HepG2 (cell line): ENCODE results near the gene MBD3. TPM values are rescaled to one million over a fixed set of nuclear protein-coding genes. Genes with fewer than 3 reads are reported as not detected.

Experiments
- FOXM1 ChIP-seq: sonication (generic); formaldehyde crosslinking; IDR thresholded peaks from 2 replicates; pipeline ENCODE4 v1.5.0; 2020; ENCODE audit warnings: missing genetic modification reagents
- GLI4 ChIP-seq: sonication (generic); formaldehyde crosslinking; IDR thresholded peaks from 2 replicates; pipeline ENCODE4 v1.5.1; 2020; ENCODE audit warnings: missing genetic modification reagents, mild to moderate bottlenecking, moderate library complexity, borderline replicate concordance
- HES4 ChIP-seq: sonication (generic); formaldehyde crosslinking; IDR thresholded peaks from 2 replicates; pipeline ENCODE4 v1.9.0; 2021; ENCODE audit warnings: mild to moderate bottlenecking, missing genetic modification reagents, borderline replicate concordance
- HNRNPL ChIP-seq: fragments of 200-400 bp; formaldehyde crosslinking; IDR thresholded peaks from 2 replicates; pipeline ENCODE4 v1.6.1; 2017; ENCODE audit warnings: mild to moderate bottlenecking, low read depth, low read length
- IKZF4 ChIP-seq: sonication (generic); formaldehyde crosslinking; IDR thresholded peaks from 2 replicates; pipeline ENCODE4 v1.5.1; 2020; ENCODE audit warnings: borderline replicate concordance, mild to moderate bottlenecking, low read depth, missing genetic modification reagents; ENCODE audit errors: not compliant biosample characterization
- ISX ChIP-seq: sonication (generic); formaldehyde crosslinking; conservative IDR thresholded peaks from 2 replicates; pipeline ENCODE4 v1.5.0; 2020; ENCODE audit warnings: missing genetic modification reagents
- KLF9 ChIP-seq: IDR thresholded peaks from 2 replicates; pipeline ENCODE4 v1.6.1; 2016; ENCODE audit warnings: low read depth
- MLLT10 ChIP-seq: sonication (generic); formaldehyde crosslinking; IDR thresholded peaks from 2 replicates; pipeline ENCODE4 v1.4.0; 2020; ENCODE audit warnings: missing genetic modification reagents
- NFIC ChIP-seq: IDR thresholded peaks from 2 replicates; pipeline ENCODE4 v1.6.1; 2012; ENCODE audit warnings: mild to moderate bottlenecking, low read length, inconsistent platforms
- NONO ChIP-seq, 2 experiments: fragments of 450-650 bp in 1 of 2; sonication (generic) in 1 of 2; formaldehyde crosslinking in 1 of 2; IDR thresholded peaks in 1 of 2; conservative IDR thresholded peaks in 1 of 2; 2 replicates each; pipeline versions ENCODE4 v1.6.1 to v1.8.0; 2017 to 2022; ENCODE audit warnings: mild to moderate bottlenecking in 1 of 2, missing genetic modification reagents in 1 of 2, moderate library complexity in 1 of 2
- PBX3 ChIP-seq: sonication (generic); formaldehyde crosslinking; IDR thresholded peaks from 2 replicates; pipeline ENCODE4 v1.8.1; 2023; ENCODE audit warnings: missing genetic modification reagents, inconsistent platforms, borderline replicate concordance
- POLR2A ChIP-seq, 2 experiments: IDR thresholded peaks; 2 replicates each; pipeline ENCODE4 v1.6.1; 2011; ENCODE audit warnings: low read depth in 2 of 2, low read length in 2 of 2, mild to moderate bottlenecking in 1 of 2, moderate library complexity in 1 of 2; ENCODE audit not compliant: insufficient read depth in 1 of 2
- SRSF1 ChIP-seq: fragments of 200-400 bp; formaldehyde crosslinking; optimal IDR thresholded peaks from 2 replicates; pipeline ENCODE3; 2017; ENCODE audit warnings: mild to moderate bottlenecking, low read depth, low read length, moderate library complexity
- SRY ChIP-seq: sonication (generic); formaldehyde crosslinking; IDR thresholded peaks from 2 replicates; pipeline ENCODE4 v1.8.0; 2022; ENCODE audit warnings: mild to moderate bottlenecking, missing genetic modification reagents
- TOE1 ChIP-seq: sonication (generic); formaldehyde crosslinking; IDR thresholded peaks from 2 replicates; pipeline ENCODE4 v1.4.0; 2020; ENCODE audit warnings: mild to moderate bottlenecking, missing genetic modification reagents
- ZFAT ChIP-seq: sonication (generic); formaldehyde crosslinking; conservative IDR thresholded peaks from 2 replicates; pipeline ENCODE4 v1.8.1; 2023; ENCODE audit warnings: missing genetic modification reagents, inconsistent platforms
- ZNF441 ChIP-seq: sonication (generic); formaldehyde crosslinking; IDR thresholded peaks from 2 replicates; pipeline ENCODE4 v1.7.0; 2021; ENCODE audit warnings: missing genetic modification reagents, borderline replicate concordance
- ZNF501 ChIP-seq: sonication (generic); formaldehyde crosslinking; IDR thresholded peaks from 2 replicates; pipeline ENCODE4 v1.5.1; 2020; ENCODE audit warnings: mild to moderate bottlenecking, moderate library complexity, missing genetic modification reagents
- ZNF556 ChIP-seq: sonication (generic); formaldehyde crosslinking; IDR thresholded peaks from 2 replicates; pipeline ENCODE4 v1.4.0; 2020; ENCODE audit warnings: mild to moderate bottlenecking, missing genetic modification reagents, borderline replicate concordance
- ZNF570 ChIP-seq: sonication (generic); formaldehyde crosslinking; IDR thresholded peaks from 2 replicates; pipeline ENCODE4 v1.4.0; 2020; ENCODE audit warnings: mild to moderate bottlenecking, missing genetic modification reagents, borderline replicate concordance
- ZNF709 ChIP-seq: sonication (generic); formaldehyde crosslinking; IDR thresholded peaks from 2 replicates; pipeline ENCODE4 v1.5.0; 2020; ENCODE audit warnings: mild to moderate bottlenecking, missing genetic modification reagents
- polyA plus RNA-seq, 8 experiments: library from polyadenylated mRNA; depleted of rRNA in 3 of 8; stranded (reverse) in 7 of 8; unstranded in 1 of 8; fragments of >200 nt; fragmentation: Illumina TruSeq in 4 of 8; extraction: Trizol in 4 of 8; gene quantifications; 2 replicates each; pipeline versions ENCODE4 v1.2.1 to v1.2.3, GENCODE V29; 2011 to 2016; ENCODE audit warnings: low read depth in 4 of 8, missing spikeins in 1 of 8, mixed read lengths in 1 of 8; ENCODE audit not compliant: insufficient read depth in 1 of 8
- total RNA-seq, 5 experiments: library from RNA; depleted of rRNA; stranded (reverse); fragments of >200 nt; fragmentation: Illumina TruSeq; extraction: Trizol; gene quantifications; 2 replicates each; pipeline ENCODE4 v1.2.3, GENCODE V29; 2016; ENCODE audit warnings: low read depth in 1 of 5
- TF ChIP-seq, protein P1 (sequence below): sonication (generic); formaldehyde crosslinking; IDR thresholded peaks from 2 replicates; pipeline ENCODE4 v1.9.0; 2021; ENCODE audit warnings: missing genetic modification reagents, mild to moderate bottlenecking, borderline replicate concordance
- TF ChIP-seq, protein P2 (sequence below), 2 experiments: sonication (generic) in 1 of 2; formaldehyde crosslinking in 1 of 2; IDR thresholded peaks; 2 replicates each; pipeline versions ENCODE4 v1.4.0 to v1.6.1; 2018 to 2020; ENCODE audit warnings: missing genetic modification reagents in 2 of 2, borderline replicate concordance in 1 of 2, low read depth in 1 of 2, mild to moderate bottlenecking in 1 of 2, missing biosample characterization in 1 of 2
- TF ChIP-seq, protein P3 (sequence below): sonication (generic); formaldehyde crosslinking; IDR thresholded peaks from 2 replicates; pipeline ENCODE4 v1.4.0; 2020; ENCODE audit warnings: low read depth, mild to moderate bottlenecking, missing genetic modification reagents

MBD3 gene
- total and polyA plus RNA-seq, 2 of the 13 experiments (the other 11 are each of a cell fraction or from before 2014, with no cell fraction given): 21.2 to 76.9 TPM

- TF ChIP-seq ZNF570 (CRISPR knock-in tag) (no peak), ZNF709 (peak; percentile 19; the same call in 1 of the 2 replicates), ISX (CRISPR knock-in tag) (no peak), HNRNPL (no peak), POLR2A (IDR thresholded peaks at IDR 0.05; ENCODE audit: insufficient read depth in 1 of 2, low read depth in 2 of 2, low read length in 2 of 2) (peak; percentile 93 to 94), ZFAT (no peak; the same call in 1 of the 2 replicates), ZNF441 (CRISPR knock-in tag) (0 out of 2 replicates have a peak, but pooled peaks have one; percentile 60), HES4 (CRISPR knock-in tag) (peak; percentile 91), IKZF4 (CRISPR knock-in tag) (peak; percentile 63), MLLT10 (no peak), SRSF1 (no peak), ZNF556 (CRISPR knock-in tag) (0 out of 2 replicates have a peak, but pooled peaks have one; percentile 59), PBX3 (CRISPR knock-in tag) (no peak), TOE1 (CRISPR knock-in tag) (no peak; the same call in 1 of the 2 replicates), NFIC (no peak), GLI4 (0 out of 2 replicates have a peak, but pooled peaks have one; percentile 28), FOXM1 (no peak), SRY (CRISPR knock-in tag) (peak; percentile 94), KLF9 (CRISPR knock-in tag) (no peak), ZNF501 (CRISPR knock-in tag) (peak; percentile 37; the same call in 1 of the 2 replicates), NONO (IDR thresholded peaks at IDR 0.05) (no peak), NONO (CRISPR knock-in tag; conservative IDR thresholded peaks at IDR 0.05) (peak; percentile 72)
- TF ChIP-seq, protein P1, sequence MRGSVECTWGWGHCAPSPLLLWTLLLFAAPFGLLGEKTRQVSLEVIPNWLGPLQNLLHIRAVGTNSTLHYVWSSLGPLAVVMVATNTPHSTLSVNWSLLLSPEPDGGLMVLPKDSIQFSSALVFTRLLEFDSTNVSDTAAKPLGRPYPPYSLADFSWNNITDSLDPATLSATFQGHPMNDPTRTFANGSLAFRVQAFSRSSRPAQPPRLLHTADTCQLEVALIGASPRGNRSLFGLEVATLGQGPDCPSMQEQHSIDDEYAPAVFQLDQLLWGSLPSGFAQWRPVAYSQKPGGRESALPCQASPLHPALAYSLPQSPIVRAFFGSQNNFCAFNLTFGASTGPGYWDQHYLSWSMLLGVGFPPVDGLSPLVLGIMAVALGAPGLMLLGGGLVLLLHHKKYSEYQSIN (CRISPR knock-in tag): no peak
- TF ChIP-seq, protein P2, sequence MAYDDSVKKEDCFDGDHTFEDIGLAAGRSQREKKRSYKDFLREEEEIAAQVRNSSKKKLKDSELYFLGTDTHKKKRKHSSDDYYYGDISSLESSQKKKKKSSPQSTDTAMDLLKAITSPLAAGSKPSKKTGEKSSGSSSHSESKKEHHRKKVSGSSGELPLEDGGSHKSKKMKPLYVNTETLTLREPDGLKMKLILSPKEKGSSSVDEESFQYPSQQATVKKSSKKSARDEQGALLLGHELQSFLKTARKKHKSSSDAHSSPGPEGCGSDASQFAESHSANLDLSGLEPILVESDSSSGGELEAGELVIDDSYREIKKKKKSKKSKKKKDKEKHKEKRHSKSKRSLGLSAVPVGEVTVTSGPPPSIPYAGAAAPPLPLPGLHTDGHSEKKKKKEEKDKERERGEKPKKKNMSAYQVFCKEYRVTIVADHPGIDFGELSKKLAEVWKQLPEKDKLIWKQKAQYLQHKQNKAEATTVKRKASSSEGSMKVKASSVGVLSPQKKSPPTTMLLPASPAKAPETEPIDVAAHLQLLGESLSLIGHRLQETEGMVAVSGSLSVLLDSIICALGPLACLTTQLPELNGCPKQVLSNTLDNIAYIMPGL (CRISPR knock-in tag; IDR thresholded peaks at IDR 0.05; ENCODE audit: borderline replicate concordance in 1 of 2, low read depth in 1 of 2): peak; percentile 60 to 73; a peak in 3 of 4 replicates
- TF ChIP-seq, protein P3, sequence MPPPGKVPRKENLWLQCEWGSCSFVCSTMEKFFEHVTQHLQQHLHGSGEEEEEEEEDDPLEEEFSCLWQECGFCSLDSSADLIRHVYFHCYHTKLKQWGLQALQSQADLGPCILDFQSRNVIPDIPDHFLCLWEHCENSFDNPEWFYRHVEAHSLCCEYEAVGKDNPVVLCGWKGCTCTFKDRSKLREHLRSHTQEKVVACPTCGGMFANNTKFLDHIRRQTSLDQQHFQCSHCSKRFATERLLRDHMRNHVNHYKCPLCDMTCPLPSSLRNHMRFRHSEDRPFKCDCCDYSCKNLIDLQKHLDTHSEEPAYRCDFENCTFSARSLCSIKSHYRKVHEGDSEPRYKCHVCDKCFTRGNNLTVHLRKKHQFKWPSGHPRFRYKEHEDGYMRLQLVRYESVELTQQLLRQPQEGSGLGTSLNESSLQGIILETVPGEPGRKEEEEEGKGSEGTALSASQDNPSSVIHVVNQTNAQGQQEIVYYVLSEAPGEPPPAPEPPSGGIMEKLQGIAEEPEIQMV (CRISPR knock-in tag): no peak
Measured at GRCh38 chr19:1592024-1592754, 476 bp downstream of the MBD3 start (continued).
